GM12874 (cell line): Measurements from ENCODE around the gene BSG.

Source experiments
- CTCF ChIP-seq: IDR thresholded peaks from 2 replicates; pipeline ENCODE4 v1.5.1; 2011; ENCODE audit warnings: low read depth, mild to moderate bottlenecking, control low read depth, low read length, moderate library complexity; ENCODE audit not compliant: insufficient read depth

BSG gene

GRCh38 chr19:619286-620002 lies 47.0 kb downstream of the BSG start:
- no peak for TF ChIP-seq CTCF

- TF ChIP-seq CTCF = no peak
Measured at GRCh38 chr19:620166-620862, 47.9 kb downstream of the BSG start.

- no peak for TF ChIP-seq CTCF
Measured at GRCh38 chr19:621819-622218, 49.4 kb downstream of the BSG start.

DNA sequence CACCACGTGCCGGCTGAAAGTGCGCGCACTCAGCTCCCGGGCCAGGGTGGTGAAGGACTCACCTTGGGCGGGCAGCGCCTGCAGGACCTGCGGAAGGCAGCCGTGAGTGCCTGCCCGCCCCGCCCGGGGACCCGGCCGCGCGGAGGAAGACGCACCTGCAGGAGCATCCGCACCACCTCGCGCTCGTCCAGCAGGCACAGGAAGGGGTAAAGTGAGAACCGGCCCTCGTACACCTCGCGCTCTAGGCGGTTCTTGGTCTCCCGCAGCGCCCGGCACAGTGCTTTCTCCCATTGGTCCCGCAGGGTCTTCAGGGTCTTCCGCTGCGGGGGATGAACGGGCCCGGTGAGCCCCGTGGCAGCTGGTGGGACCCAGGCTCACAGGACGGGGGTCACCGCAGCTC lies 50.3 kb downstream of the BSG start:
- TF ChIP-seq CTCF = no peak

DNA sequence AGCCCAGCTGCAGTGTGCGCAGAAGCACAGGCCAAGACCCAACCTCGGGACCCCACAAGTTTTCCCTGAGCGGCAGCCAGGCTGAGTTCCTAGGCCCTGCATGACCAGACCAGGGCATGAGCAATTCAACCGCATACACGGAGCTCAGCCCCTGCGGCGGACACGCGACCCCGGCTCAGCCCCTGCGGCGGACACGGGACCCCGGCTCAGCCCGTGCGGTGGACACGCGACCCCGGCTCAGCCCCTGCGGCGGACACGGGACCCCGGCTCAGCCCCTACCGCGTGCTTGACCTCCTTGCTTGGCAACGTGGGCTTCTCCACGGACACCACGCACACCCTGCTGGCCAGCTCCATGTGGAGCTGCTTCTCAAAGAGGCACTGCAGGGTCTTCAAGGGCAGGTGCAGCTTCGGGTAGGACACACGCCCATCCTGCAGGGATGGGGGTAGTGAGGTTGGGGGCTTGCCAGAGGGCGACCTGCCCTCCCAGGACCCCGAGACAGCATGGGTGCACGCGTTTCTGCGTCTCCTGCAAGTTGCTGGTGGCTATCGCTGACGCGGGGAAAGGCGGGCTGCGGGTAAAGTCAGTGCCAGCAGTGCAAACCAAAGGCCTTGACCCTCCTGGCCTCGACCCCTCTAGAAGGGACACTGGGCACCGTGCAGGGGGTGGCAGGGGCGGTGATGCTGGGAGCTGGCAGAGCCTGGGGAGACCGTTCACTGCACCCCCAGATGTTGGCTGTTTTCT lies 51.0 kb downstream of the BSG start:
- no peak for TF ChIP-seq CTCF

DNA sequence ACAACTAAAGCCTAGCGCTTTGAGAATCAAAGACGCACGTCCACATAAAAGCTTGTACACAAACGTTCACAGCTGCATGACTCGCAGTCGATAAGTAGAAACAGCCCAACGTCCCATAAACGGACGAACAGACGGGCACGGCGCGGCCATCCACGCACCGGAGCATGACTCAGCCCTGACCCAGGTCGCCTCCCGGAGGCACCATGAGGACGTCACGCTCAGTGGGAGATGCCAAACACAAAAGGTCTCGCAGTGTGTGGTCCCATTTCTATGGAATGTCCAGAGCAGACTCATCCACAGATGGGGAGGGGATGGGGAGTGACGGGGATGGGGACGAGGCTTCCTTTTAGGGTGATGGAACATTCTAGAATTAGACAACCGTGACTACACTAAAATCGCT lies 51.6 kb downstream of the BSG start:
- TF ChIP-seq CTCF = no peak

GRCh38 chr19:624433-625109 lies 52.2 kb downstream of the BSG start:
- no peak for TF ChIP-seq CTCF
